ENCODE results near the gene CSRP1. TPM values are rescaled to one million over a fixed set of nuclear protein-coding genes. Genes with fewer than 3 reads are reported as not detected.
"Not testable (repeated sequence)": the region's sequence is repeated elsewhere in the genome, so short reads cannot be mapped to it uniquely, and the experiment has no call there.

The CSRP1 gene
- total RNA-seq, 1 experiment from 2014 or later, result 14.3 TPM

DNA sequence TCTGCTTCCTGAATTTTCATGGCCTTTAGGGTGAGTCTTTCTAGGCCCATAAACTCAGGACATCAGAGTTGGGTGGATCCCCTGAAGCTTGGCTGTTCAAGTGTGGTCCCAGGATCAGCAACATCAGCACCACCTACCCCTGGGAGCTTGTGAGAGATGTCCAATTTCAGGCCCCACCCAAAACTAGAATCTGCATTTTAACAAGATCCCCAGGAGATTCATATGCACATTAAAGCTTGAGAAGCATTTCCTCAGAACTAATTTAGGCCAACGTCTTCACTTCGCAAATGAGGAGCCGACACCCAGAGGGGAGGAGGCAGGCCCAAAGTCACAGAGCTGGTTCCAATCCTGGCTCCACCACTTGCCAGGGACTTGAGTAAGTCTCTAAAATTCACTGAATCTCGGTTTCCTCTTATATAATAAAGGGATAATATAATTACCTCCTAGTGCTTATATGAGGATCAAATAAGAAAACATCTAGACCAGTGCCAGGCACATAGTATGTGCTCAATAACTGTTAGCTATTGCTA is 27.7 kb downstream of the CSRP1 start:
- Mint-ChIP-seq H3K9me3 (no peaks in the 10 kb centered on the region), H3K4me1 (peaks cover 36% of the 10 kb centered on the region), H3K4me3 (peak overlapping the region; percentile 84), H3K27ac (no peak overlapping the region), H3K27me3 (ENCODE audit: low read depth) (peaks cover 9% of the 10 kb centered on the region), H3K36me3 (no peaks in the 10 kb centered on the region)
- TF ChIP-seq SOX15 (CRISPR knock-in tag; IDR thresholded peaks at IDR 0.05) (no peak), ZNF121 (CRISPR knock-in tag; IDR thresholded peaks at IDR 0.05) (no peak), GRHL2 (CRISPR knock-in tag; IDR thresholded peaks at IDR 0.05; ENCODE audit: insufficient replicate concordance, severe bottlenecking) (no peak), CREB1 (CRISPR knock-in tag; IDR thresholded peaks at IDR 0.05) (no peak), IRF2 (CRISPR knock-in tag; IDR thresholded peaks at IDR 0.05; ENCODE audit: borderline replicate concordance, low read depth) (no peak), GTF2I (CRISPR knock-in tag; conservative IDR thresholded peaks at IDR 0.05) (no peak), RORB (CRISPR knock-in tag; IDR thresholded peaks at IDR 0.05) (no peak), NFYB (CRISPR knock-in tag; conservative IDR thresholded peaks at IDR 0.05; ENCODE audit: low read depth) (no peak), ZBTB21 (CRISPR knock-in tag; IDR thresholded peaks at IDR 0.05; ENCODE audit: borderline replicate concordance) (no peak), CBFB (CRISPR knock-in tag; IDR thresholded peaks at IDR 0.05; ENCODE audit: low read depth) (no peak), ZNF232 (CRISPR knock-in tag; IDR thresholded peaks at IDR 0.05) (no peak)
- TF ChIP-seq, protein P1, sequence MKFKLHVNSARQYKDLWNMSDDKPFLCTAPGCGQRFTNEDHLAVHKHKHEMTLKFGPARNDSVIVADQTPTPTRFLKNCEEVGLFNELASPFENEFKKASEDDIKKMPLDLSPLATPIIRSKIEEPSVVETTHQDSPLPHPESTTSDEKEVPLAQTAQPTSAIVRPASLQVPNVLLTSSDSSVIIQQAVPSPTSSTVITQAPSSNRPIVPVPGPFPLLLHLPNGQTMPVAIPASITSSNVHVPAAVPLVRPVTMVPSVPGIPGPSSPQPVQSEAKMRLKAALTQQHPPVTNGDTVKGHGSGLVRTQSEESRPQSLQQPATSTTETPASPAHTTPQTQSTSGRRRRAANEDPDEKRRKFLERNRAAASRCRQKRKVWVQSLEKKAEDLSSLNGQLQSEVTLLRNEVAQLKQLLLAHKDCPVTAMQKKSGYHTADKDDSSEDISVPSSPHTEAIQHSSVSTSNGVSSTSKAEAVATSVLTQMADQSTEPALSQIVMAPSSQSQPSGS (CRISPR knock-in tag; IDR thresholded peaks at IDR 0.05; ENCODE audit: borderline replicate concordance, low read depth), result no peak
- TF ChIP-seq, protein P2, sequence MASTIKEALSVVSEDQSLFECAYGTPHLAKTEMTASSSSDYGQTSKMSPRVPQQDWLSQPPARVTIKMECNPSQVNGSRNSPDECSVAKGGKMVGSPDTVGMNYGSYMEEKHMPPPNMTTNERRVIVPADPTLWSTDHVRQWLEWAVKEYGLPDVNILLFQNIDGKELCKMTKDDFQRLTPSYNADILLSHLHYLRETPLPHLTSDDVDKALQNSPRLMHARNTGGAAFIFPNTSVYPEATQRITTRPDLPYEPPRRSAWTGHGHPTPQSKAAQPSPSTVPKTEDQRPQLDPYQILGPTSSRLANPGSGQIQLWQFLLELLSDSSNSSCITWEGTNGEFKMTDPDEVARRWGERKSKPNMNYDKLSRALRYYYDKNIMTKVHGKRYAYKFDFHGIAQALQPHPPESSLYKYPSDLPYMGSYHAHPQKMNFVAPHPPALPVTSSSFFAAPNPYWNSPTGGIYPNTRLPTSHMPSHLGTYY (CRISPR knock-in tag; IDR thresholded peaks at IDR 0.05), result no peak
- TF ChIP-seq, protein P3, sequence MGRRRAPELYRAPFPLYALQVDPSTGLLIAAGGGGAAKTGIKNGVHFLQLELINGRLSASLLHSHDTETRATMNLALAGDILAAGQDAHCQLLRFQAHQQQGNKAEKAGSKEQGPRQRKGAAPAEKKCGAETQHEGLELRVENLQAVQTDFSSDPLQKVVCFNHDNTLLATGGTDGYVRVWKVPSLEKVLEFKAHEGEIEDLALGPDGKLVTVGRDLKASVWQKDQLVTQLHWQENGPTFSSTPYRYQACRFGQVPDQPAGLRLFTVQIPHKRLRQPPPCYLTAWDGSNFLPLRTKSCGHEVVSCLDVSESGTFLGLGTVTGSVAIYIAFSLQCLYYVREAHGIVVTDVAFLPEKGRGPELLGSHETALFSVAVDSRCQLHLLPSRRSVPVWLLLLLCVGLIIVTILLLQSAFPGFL (CRISPR knock-in tag; IDR thresholded peaks at IDR 0.05; ENCODE audit: borderline replicate concordance), result no peak
- TF ChIP-seq, protein P4, sequence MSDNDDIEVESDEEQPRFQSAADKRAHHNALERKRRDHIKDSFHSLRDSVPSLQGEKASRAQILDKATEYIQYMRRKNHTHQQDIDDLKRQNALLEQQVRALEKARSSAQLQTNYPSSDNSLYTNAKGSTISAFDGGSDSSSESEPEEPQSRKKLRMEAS (CRISPR knock-in tag; IDR thresholded peaks at IDR 0.05), result no peak
- DNase-seq (ENCODE audit: low spot score) (no peak), ATAC-seq (no peak)
- CTCF ChIA-PET, result interaction anchor here (2.8 to 7.1 kb wide), 9 partner anchors 10 to 132 kb away, joined by 21 to 390 read pairs (median 73); partner anchors contain the start of genes CSRP1 and PHLDA3
- POLR2A ChIA-PET, result no interaction called here

DNA sequence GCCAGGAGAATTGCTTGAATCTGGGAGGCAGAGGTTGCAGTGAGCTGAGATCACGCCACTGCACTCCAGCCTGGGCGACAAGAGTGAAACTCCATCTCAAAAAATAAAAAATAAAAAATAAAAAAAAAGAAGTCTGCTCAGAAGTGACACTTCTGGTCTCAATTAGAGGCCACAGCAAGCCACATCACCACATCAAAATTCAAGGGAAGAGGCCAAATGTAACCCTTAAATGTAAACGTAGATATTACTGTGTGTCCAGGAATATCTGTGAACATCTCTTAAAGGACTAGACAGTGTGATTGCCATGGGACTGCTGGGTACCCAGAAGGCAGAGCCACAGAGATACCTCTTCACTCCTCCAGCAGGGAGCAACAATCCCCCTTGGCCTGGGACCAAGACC is 28.3 kb downstream of the CSRP1 start:
- CTCF ChIA-PET, result interaction anchor here (4.1 to 7.1 kb wide), 4 partner anchors 22 to 44 kb away, joined by 40 to 390 read pairs (median 230); no protein-coding TSS in a partner anchor
- H3K27ac Mint-ChIP-seq; H3K36me3 Mint-ChIP-seq; ATAC-seq; H3K9me3 Mint-ChIP-seq; H3K4me3 Mint-ChIP-seq; DNase-seq (ENCODE audit: low spot score); POLR2A ChIA-PET; H3K27me3 Mint-ChIP-seq (ENCODE audit: low read depth): not testable (repeated sequence)
- peaks cover 36% of the 10 kb centered on the region for H3K4me1 Mint-ChIP-seq

DNA sequence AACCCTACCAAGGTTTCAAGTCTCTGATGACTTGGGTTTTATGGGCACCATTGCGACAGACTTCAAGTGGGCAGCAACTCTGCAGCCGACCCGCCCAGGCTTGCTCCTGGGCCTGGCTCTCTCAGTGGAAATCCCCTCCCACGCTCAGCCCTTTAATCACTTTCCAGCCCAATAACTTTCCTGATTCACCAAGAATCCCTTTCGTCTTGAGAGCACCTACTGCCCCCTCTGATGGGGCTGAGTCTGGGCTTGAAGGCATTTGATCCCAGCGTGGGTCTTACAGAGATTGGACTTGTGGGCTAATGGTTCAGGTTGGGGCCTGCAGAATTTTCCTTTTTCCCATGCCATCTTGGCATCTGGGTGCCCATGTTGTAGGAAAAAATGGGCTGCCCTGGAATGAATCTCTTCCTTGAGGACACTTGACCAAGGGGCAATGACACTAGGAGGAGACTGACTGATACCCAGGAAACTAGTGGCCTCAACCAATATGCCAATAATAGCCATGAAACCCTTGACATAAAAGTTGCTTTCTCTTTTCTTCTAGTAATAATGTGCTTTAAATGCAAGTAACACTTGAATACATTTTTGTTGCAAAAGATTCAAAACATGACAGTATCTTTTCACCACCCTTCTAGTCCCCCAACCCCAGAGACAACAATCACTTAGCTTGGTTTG is 30.1 kb downstream of the CSRP1 start:
- no peak overlapping the region for H3K27ac Mint-ChIP-seq
- peaks cover 30% of the 10 kb centered on the region for H3K4me1 Mint-ChIP-seq
- no peaks in the 10 kb centered on the region for H3K36me3 Mint-ChIP-seq
- H3K4me3 Mint-ChIP-seq, result no peak overlapping the region
- POLR2A ChIA-PET, result interaction anchor here (0.6 kb wide), 1 partner anchor 405 kb away, joined by 4 read pairs; no protein-coding TSS in a partner anchor
- CTCF ChIA-PET, result interaction anchor here (0.9 to 1.3 kb wide), 3 partner anchors 29 to 63 kb away, joined by 3 read pairs; no protein-coding TSS in a partner anchor
- no peak for DNase-seq (ENCODE audit: low spot score)
- no peaks in the 10 kb centered on the region for H3K9me3 Mint-ChIP-seq
- ATAC-seq, result no peak
- peaks cover 20% of the 10 kb centered on the region for H3K27me3 Mint-ChIP-seq (ENCODE audit: low read depth)
- no peak for TF ChIP-seq ESRRA (CRISPR knock-in tag; IDR thresholded peaks at IDR 0.05; ENCODE audit: borderline replicate concordance)
- TF ChIP-seq NFYB (CRISPR knock-in tag; conservative IDR thresholded peaks at IDR 0.05; ENCODE audit: low read depth), result no peak
- no peak for TF ChIP-seq ZNF263 (CRISPR knock-in tag; IDR thresholded peaks at IDR 0.05; ENCODE audit: low read depth)
- no peak for TF ChIP-seq ZNF219 (CRISPR knock-in tag; IDR thresholded peaks at IDR 0.05; ENCODE audit: borderline replicate concordance)
- TF ChIP-seq, protein P5, sequence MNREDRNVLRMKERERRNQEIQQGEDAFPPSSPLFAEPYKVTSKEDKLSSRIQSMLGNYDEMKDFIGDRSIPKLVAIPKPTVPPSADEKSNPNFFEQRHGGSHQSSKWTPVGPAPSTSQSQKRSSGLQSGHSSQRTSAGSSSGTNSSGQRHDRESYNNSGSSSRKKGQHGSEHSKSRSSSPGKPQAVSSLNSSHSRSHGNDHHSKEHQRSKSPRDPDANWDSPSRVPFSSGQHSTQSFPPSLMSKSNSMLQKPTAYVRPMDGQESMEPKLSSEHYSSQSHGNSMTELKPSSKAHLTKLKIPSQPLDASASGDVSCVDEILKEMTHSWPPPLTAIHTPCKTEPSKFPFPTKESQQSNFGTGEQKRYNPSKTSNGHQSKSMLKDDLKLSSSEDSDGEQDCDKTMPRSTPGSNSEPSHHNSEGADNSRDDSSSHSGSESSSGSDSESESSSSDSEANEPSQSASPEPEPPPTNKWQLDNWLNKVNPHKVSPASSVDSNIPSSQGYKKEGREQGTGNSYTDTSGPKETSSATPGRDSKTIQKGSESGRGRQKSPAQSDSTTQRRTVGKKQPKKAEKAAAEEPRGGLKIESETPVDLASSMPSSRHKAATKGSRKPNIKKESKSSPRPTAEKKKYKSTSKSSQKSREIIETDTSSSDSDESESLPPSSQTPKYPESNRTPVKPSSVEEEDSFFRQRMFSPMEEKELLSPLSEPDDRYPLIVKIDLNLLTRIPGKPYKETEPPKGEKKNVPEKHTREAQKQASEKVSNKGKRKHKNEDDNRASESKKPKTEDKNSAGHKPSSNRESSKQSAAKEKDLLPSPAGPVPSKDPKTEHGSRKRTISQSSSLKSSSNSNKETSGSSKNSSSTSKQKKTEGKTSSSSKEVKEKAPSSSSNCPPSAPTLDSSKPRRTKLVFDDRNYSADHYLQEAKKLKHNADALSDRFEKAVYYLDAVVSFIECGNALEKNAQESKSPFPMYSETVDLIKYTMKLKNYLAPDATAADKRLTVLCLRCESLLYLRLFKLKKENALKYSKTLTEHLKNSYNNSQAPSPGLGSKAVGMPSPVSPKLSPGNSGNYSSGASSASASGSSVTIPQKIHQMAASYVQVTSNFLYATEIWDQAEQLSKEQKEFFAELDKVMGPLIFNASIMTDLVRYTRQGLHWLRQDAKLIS (CRISPR knock-in tag; IDR thresholded peaks at IDR 0.05; ENCODE audit: borderline replicate concordance), result no peak
- TF ChIP-seq SP1 (CRISPR knock-in tag; conservative IDR thresholded peaks at IDR 0.05), result no peak
- TF ChIP-seq, protein P6, sequence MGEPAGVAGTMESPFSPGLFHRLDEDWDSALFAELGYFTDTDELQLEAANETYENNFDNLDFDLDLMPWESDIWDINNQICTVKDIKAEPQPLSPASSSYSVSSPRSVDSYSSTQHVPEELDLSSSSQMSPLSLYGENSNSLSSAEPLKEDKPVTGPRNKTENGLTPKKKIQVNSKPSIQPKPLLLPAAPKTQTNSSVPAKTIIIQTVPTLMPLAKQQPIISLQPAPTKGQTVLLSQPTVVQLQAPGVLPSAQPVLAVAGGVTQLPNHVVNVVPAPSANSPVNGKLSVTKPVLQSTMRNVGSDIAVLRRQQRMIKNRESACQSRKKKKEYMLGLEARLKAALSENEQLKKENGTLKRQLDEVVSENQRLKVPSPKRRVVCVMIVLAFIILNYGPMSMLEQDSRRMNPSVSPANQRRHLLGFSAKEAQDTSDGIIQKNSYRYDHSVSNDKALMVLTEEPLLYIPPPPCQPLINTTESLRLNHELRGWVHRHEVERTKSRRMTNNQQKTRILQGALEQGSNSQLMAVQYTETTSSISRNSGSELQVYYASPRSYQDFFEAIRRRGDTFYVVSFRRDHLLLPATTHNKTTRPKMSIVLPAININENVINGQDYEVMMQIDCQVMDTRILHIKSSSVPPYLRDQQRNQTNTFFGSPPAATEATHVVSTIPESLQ (CRISPR knock-in tag; IDR thresholded peaks at IDR 0.05), result no peak
- no peak for TF ChIP-seq ETV6 (CRISPR knock-in tag; IDR thresholded peaks at IDR 0.05)
